GM04503 (cell line): Measurements from ENCODE around the gene TMEM222.

Experiments
- DNase-seq: peaks from one replicate; pipeline ENCODE4 v3.0.0-alpha.2; 2012; ENCODE audit warnings: low read depth

The TMEM222 gene

GRCh38 chr1:27359822-27360158 is 37.8 kb downstream of the TMEM222 start:
- no peak for DNase-seq

- no peak for DNase-seq
Measured at GRCh38 chr1:27360159-27361043, 38.4 kb downstream of the TMEM222 start.

- DNase-seq = no peak
Measured at GRCh38 chr1:27361044-27361402, 39.1 kb downstream of the TMEM222 start.

GRCh38 chr1:27361553-27361952 is 39.6 kb downstream of the TMEM222 start:
- DNase-seq = no peak

GRCh38 chr1:27363766-27364695 is 42.1 kb downstream of the TMEM222 start:
- DNase-seq = no peak

GRCh38 chr1:27364696-27365371 is 42.9 kb downstream of the TMEM222 start:
- DNase-seq = no peak

- DNase-seq = peak; percentile 62
Measured at GRCh38 chr1:27365372-27366112, 43.6 kb downstream of the TMEM222 start.

- DNase-seq = no peak
Measured at GRCh38 chr1:27366113-27366410, 44.1 kb downstream of the TMEM222 start.

- peak; percentile 37 for DNase-seq
Measured at GRCh38 chr1:27366411-27367159, 44.6 kb downstream of the TMEM222 start, which contains the start of gene MAP3K6. Gene MAP3K6, minus strand, starts transcription at chr1:27366961. Its CDS starts 364 bp downstream, at chr1:27366597.

GRCh38 chr1:27367160-27367650 is 45.2 kb downstream of the TMEM222 start:
- no peak for DNase-seq

GRCh38 chr1:27368869-27369582 is 47.1 kb downstream of the TMEM222 start:
- no peak for DNase-seq

GRCh38 chr1:27372022-27372807 is 50.3 kb downstream of the TMEM222 start:
- DNase-seq = no peak

- DNase-seq = no peak
Measured at GRCh38 chr1:27372808-27373690, 51.1 kb downstream of the TMEM222 start.

GRCh38 chr1:27374362-27375086 is 52.6 kb downstream of the TMEM222 start, which contains the start of gene FCN3:
Gene FCN3, minus strand, starts transcription at chr1:27374824. Its CDS starts 6 bp downstream, at chr1:27374818.
- no peak for DNase-seq

- no peak for DNase-seq
Measured at GRCh38 chr1:27377760-27378495, 56.0 kb downstream of the TMEM222 start.

GRCh38 chr1:27379564-27380122 is 57.7 kb downstream of the TMEM222 start:
- DNase-seq = no peak

- DNase-seq = no peak
Measured at GRCh38 chr1:27380224-27380623, 58.3 kb downstream of the TMEM222 start.
